OCI-LY1 (cell line): Measurements from ENCODE around the gene VDAC1.
"Not testable (repeated sequence)": the region's sequence is repeated elsewhere in the genome, so short reads cannot be mapped to it uniquely, and the experiment has no call there.

Experiments used
- EZH2 ChIP-seq: fragments of 200-600 bp; sonication (generic), shearing (Covaris generic); IDR thresholded peaks from 2 replicates; pipeline ENCODE4 v1.8.0; 2017; ENCODE audit warnings: borderline replicate concordance, mixed run types, mild to moderate bottlenecking, antibody characterized with exemption, low read length, moderate library complexity, mixed read lengths
- TF ChIP-seq, protein P1 (sequence below): fragments of 200-600 bp; sonication (generic), shearing (Covaris generic); IDR thresholded peaks from 2 replicates; pipeline ENCODE4 v1.5.1; 2017; ENCODE audit warnings: mild to moderate bottlenecking, antibody characterized with exemption, low read length, moderate library complexity, mixed read lengths

DNA sequence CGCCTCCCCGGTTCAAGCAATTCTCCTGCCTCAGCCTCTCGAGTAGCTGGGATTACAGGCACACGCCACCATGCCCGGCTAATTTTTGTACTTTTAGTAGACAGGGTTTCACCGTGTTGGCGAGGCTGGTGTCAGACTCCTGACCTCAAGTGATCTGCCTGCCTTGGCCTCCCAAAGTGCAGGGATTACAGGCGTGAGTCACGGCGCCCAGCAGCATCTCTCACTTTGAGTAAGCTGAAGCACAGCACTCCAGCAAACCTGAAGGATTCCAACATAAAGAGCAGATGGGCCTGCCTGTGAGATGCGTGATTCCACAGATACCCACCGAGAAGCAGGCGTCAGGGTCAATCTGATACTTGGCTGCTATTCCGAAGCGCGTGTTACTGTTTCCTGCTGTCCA lies 29.2 kb downstream of the VDAC1 start:
- TF ChIP-seq, protein P1, sequence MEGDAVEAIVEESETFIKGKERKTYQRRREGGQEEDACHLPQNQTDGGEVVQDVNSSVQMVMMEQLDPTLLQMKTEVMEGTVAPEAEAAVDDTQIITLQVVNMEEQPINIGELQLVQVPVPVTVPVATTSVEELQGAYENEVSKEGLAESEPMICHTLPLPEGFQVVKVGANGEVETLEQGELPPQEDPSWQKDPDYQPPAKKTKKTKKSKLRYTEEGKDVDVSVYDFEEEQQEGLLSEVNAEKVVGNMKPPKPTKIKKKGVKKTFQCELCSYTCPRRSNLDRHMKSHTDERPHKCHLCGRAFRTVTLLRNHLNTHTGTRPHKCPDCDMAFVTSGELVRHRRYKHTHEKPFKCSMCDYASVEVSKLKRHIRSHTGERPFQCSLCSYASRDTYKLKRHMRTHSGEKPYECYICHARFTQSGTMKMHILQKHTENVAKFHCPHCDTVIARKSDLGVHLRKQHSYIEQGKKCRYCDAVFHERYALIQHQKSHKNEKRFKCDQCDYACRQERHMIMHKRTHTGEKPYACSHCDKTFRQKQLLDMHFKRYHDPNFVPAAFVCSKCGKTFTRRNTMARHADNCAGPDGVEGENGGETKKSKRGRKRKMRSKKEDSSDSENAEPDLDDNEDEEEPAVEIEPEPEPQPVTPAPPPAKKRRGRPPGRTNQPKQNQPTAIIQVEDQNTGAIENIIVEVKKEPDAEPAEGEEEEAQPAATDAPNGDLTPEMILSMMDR = not testable (repeated sequence)
- not testable (repeated sequence) for TF ChIP-seq EZH2
